Raji (cell line): ENCODE results near the gene SUGP1.

Experiments used
- POLR2A ChIP-seq: IDR thresholded peaks from 2 replicates; pipeline ENCODE4 v1.6.1; 2011; ENCODE audit warnings: low read depth, low read length, control low read depth; ENCODE audit not compliant: insufficient read depth

SUGP1 gene

GRCh38 chr19:19320361-19321140 lies at the start of gene SUGP1, which contains the start of gene MAU2:
TSS of gene SUGP1 (minus strand) at chr19:19320509. CDS start at chr19:19320496, 13 bp downstream.
TSS of gene MAU2 (plus strand) at chr19:19320829. CDS start at chr19:19320860, 31 bp downstream.
- TF ChIP-seq POLR2A: peak; percentile 88

GRCh38 chr19:19368087-19368486 lies 47.8 kb upstream of the SUGP1 start:
- no peak for TF ChIP-seq POLR2A

- no peak for TF ChIP-seq POLR2A
Measured at GRCh38 chr19:19366434-19367396, 46.4 kb upstream of the SUGP1 start.

- no peak for TF ChIP-seq POLR2A
Measured at GRCh38 chr19:19362075-19362474, 41.8 kb upstream of the SUGP1 start.

GRCh38 chr19:19361075-19361594 lies 40.8 kb upstream of the SUGP1 start:
- no peak for TF ChIP-seq POLR2A

GRCh38 chr19:19356901-19357566 lies 36.7 kb upstream of the SUGP1 start:
- TF ChIP-seq POLR2A: no peak

GRCh38 chr19:19356500-19356899 lies 36.2 kb upstream of the SUGP1 start:
- no peak for TF ChIP-seq POLR2A

GRCh38 chr19:19355606-19356139 lies 35.4 kb upstream of the SUGP1 start:
- TF ChIP-seq POLR2A: no peak

GRCh38 chr19:19354932-19355331 lies 34.6 kb upstream of the SUGP1 start:
- TF ChIP-seq POLR2A: no peak

GRCh38 chr19:19354007-19354406 lies 33.7 kb upstream of the SUGP1 start:
- TF ChIP-seq POLR2A: no peak

GRCh38 chr19:19352823-19353222 lies 32.5 kb upstream of the SUGP1 start:
- no peak for TF ChIP-seq POLR2A

GRCh38 chr19:19349365-19349764 lies 29.1 kb upstream of the SUGP1 start:
- TF ChIP-seq POLR2A: no peak

- TF ChIP-seq POLR2A: no peak
Measured at GRCh38 chr19:19348266-19348665, 28.0 kb upstream of the SUGP1 start.

GRCh38 chr19:19347401-19348110 lies 27.2 kb upstream of the SUGP1 start:
- no peak for TF ChIP-seq POLR2A
